ENCODE measurements around the gene HSBP1L1.

- TF ChIP-seq CTCF (IDR thresholded peaks at IDR 0.05; ENCODE audit: insufficient read depth, low read depth, low read length) (no peak), EZH2 (IDR thresholded peaks at IDR 0.05; ENCODE audit: insufficient read depth, low read length) (no peak)
Measured at GRCh38 chr18:79964330-79965118, at the start of gene HSBP1L1.
